AG04450 (cell line): ENCODE data around the gene WHRN. TPM values are rescaled to one million over a fixed set of nuclear protein-coding genes. Genes with fewer than 3 reads are reported as not detected.

ENCODE experiments used
- CTCF ChIA-PET: fragments of 300-600, 350-600 bp; formaldehyde crosslinking; extraction: SDS; loops from one replicate; lab custom pipeline; 2022; ENCODE audit warnings: antibody characterized with exemption, inconsistent platforms; lab: Charles Lee
- POLR2A ChIA-PET: fragments of 350-600 bp; formaldehyde crosslinking; extraction: SDS; loops from one replicate; lab custom pipeline; 2021; ENCODE audit warnings: antibody characterized with exemption, inconsistent platforms; lab: Yijun Ruan, JAX
- DNase-seq: peaks from one replicate; pipeline ENCODE4 v3.0.0-alpha.2; 2011; ENCODE audit warnings: low read depth, low spot score
- H3K27ac ChIP-seq: one replicate; pipeline ENCODE4 v1.5.1; 2012; ENCODE audit warnings: low read depth, low read length, control low read depth
- H3K27me3 ChIP-seq: one replicate; pipeline ENCODE4 v1.6.0; 2012; ENCODE audit warnings: low read length; ENCODE audit not compliant: control insufficient read depth, insufficient read depth
- H3K4me3 ChIP-seq: 2 replicates; pipeline ENCODE4 v1.5.1; 2011; ENCODE audit warnings: mild to moderate bottlenecking, low read depth, low read length, control low read depth
- H3K9me3 ChIP-seq: 2 replicates; pipeline ENCODE4 v1.5.1; 2012; ENCODE audit warnings: low read length; ENCODE audit not compliant: control insufficient read depth, insufficient read depth
- CTCF ChIP-seq: IDR thresholded peaks from 2 replicates; pipeline ENCODE4 v1.5.1; 2011; ENCODE audit warnings: low read depth, low read length, control low read depth, inconsistent platforms
- polyA plus RNA-seq: library from polyadenylated mRNA; depleted of rRNA; stranded (reverse); fragments of >200 nt; gene quantifications from 2 replicates; pipeline ENCODE4 v1.2.3, GENCODE V29; 2011

The WHRN gene
- polyA plus RNA-seq, 1 experiment, result 1.1 TPM

DNA sequence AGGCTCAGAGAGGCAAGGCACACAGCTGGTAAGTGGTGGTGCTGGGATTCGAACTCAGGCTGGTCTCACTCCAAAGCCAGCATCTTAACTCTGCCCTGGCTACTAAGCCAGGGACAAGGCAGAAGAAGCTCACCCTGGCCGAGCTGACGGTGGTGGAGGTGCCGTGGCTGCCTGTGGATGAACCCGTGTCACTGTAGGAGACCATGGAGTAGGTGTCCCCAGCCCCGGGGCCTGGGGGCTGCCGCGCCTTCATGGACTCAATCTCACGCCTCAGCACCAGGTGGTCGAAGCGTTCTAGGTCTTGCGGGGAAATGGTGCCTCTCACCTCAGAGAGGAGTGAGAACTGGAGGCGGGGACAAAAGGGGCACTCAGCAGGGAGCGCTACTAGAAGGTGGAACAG lies 82.1 kb downstream of the WHRN start:
- POLR2A ChIA-PET, result no interaction called here
- H3K27me3 ChIP-seq, result peaks cover 19% of the 10 kb centered on the region
- CTCF ChIA-PET, result no interaction called here
- no peak for DNase-seq
- no peak for TF ChIP-seq CTCF
- H3K27ac ChIP-seq, result no peak overlapping the region
- no peaks in the 10 kb centered on the region for H3K9me3 ChIP-seq
- H3K4me3 ChIP-seq, result no peak overlapping the region

GRCh38 chr9:114421147-114421546 lies 84.1 kb downstream of the WHRN start:
- Histone ChIP-seq H3K9me3 (no peaks in the 10 kb centered on the region), H3K27me3 (peaks cover 17% of the 10 kb centered on the region), H3K27ac (no peak overlapping the region), H3K4me3 (no peak overlapping the region)
- ChIA-PET POLR2A (no interaction called here), CTCF (interaction anchor here (1.1 kb wide), 2 partner anchors 166 to 233 kb away, joined by 3 read pairs; partner anchors contain the start of gene ATP6V1G1)
- TF ChIP-seq CTCF, result no peak
- no peak for DNase-seq

- no peaks in the 10 kb centered on the region for H3K9me3 ChIP-seq
- DNase-seq, result no peak
- H3K4me3 ChIP-seq, result no peak overlapping the region
- no peak overlapping the region for H3K27ac ChIP-seq
- peaks cover 17% of the 10 kb centered on the region for H3K27me3 ChIP-seq
- CTCF ChIA-PET, result interaction anchor here (1.2 to 3.3 kb wide), 4 partner anchors 11 to 234 kb away, joined by 5 to 34 read pairs (median 6); no protein-coding TSS in a partner anchor
- POLR2A ChIA-PET, result no interaction called here
- TF ChIP-seq CTCF, result no peak
These were observed 85.5 kb downstream of the WHRN start for GRCh38 chr9:114419796-114420195.

- peaks cover 13% of the 10 kb centered on the region for H3K27me3 ChIP-seq
- H3K9me3 ChIP-seq, result no peaks in the 10 kb centered on the region
- TF ChIP-seq CTCF, result no peak
- ChIA-PET POLR2A (interaction anchor here (0.6 kb wide), 1 partner anchor 149 kb away, joined by 4 read pairs; no protein-coding TSS in a partner anchor), CTCF (interaction anchor here (1.0 to 5.0 kb wide), 8 partner anchors 10 to 235 kb away, joined by 3 to 38 read pairs (median 5); no protein-coding TSS in a partner anchor)
- no peak overlapping the region for H3K4me3 ChIP-seq
- H3K27ac ChIP-seq, result no peak overlapping the region
- DNase-seq, result no peak
These were observed 87.2 kb downstream of the WHRN start for GRCh38 chr9:114418053-114418452.

GRCh38 chr9:114417511-114417910 lies 87.8 kb downstream of the WHRN start:
- H3K27ac ChIP-seq, result no peak overlapping the region
- DNase-seq, result peak; percentile 45
- H3K4me3 ChIP-seq, result no peak overlapping the region
- CTCF ChIA-PET, result interaction anchor here (0.6 to 5.0 kb wide), 11 partner anchors 9 to 334 kb away, joined by 3 to 38 read pairs (median 5); no protein-coding TSS in a partner anchor
- peak; percentile 45 for TF ChIP-seq CTCF
- POLR2A ChIA-PET, result interaction anchor here (0.6 kb wide), 1 partner anchor 149 kb away, joined by 4 read pairs; no protein-coding TSS in a partner anchor
- H3K27me3 ChIP-seq, result peaks cover 13% of the 10 kb centered on the region
- H3K9me3 ChIP-seq, result no peaks in the 10 kb centered on the region
